RWPE2 (cell line): ENCODE data around the gene LPCAT1.

Experiments used
- ATAC-seq: fragments of 200-7000 bp; cut with Tn5 transposase; 3 replicates; pipeline ENCODE4 v1.9.1; 2021; ENCODE audit warnings: low read depth
- DNase-seq: peaks from one replicate; pipeline ENCODE4 v3.0.0-alpha.2; 2020; ENCODE audit warnings: low spot score
- H3K27ac ChIP-seq: fragments of 450-650 bp; 2 replicates; pipeline ENCODE4 v1.5.1; 2017; ENCODE audit warnings: mild to moderate bottlenecking; ENCODE audit not compliant: poor library complexity, severe bottlenecking
- H3K27me3 ChIP-seq: fragments of 250-450 bp; sonication (Bioruptor Pico); 2 replicates; pipeline ENCODE4 v1.5.1; 2021; ENCODE audit warnings: mild to moderate bottlenecking, moderate library complexity; ENCODE audit not compliant: insufficient read depth, poor library complexity, severe bottlenecking
- H3K36me3 ChIP-seq: fragments of 250-450 bp; sonication (Bioruptor Pico); 2 replicates; pipeline ENCODE4 v1.5.1; 2020; ENCODE audit warnings: low read depth, mild to moderate bottlenecking, moderate library complexity
- H3K4me1 ChIP-seq: fragments of 250-450 bp; sonication (Bioruptor Pico); 2 replicates; pipeline ENCODE4 v1.5.1; 2021; ENCODE audit warnings: mild to moderate bottlenecking, moderate library complexity; ENCODE audit not compliant: insufficient read depth, poor library complexity, severe bottlenecking
- H3K4me3 ChIP-seq: fragments of 250-450 bp; sonication (Bioruptor Pico); 2 replicates; pipeline ENCODE4 v1.5.1; 2021; ENCODE audit warnings: mild to moderate bottlenecking, moderate library complexity; ENCODE audit not compliant: severe bottlenecking
- H3K9me3 ChIP-seq: fragments of 250-450 bp; sonication (Bioruptor Pico); 2 replicates; pipeline ENCODE4 v1.5.1; 2021; ENCODE audit warnings: mild to moderate bottlenecking, moderate library complexity; ENCODE audit not compliant: severe bottlenecking
- CTCF ChIP-seq: fragments of 450-650 bp; IDR thresholded peaks from one replicate; pipeline ENCODE4 v1.5.1; 2017; ENCODE audit warnings: mild to moderate bottlenecking, moderate library complexity; ENCODE audit not compliant: poor library complexity, severe bottlenecking

The LPCAT1 gene

GRCh38 chr5:1538741-1539392 lies 15.1 kb upstream of the LPCAT1 start:
- Histone ChIP-seq H3K27ac (no peak overlapping the region), H3K36me3 (no peaks in the 10 kb centered on the region), H3K4me3 (no peak overlapping the region), H3K9me3 (no peaks in the 10 kb centered on the region), H3K27me3 (no peaks in the 10 kb centered on the region), H3K4me1 (peaks cover 11% of the 10 kb centered on the region)
- TF ChIP-seq CTCF: no peak
- peak; percentile 44 for DNase-seq
- ATAC-seq: no peak

- no peaks in the 10 kb centered on the region for H3K9me3 ChIP-seq
- H3K4me3 ChIP-seq: no peak overlapping the region
- no peaks in the 10 kb centered on the region for H3K36me3 ChIP-seq
- ATAC-seq (no peak), DNase-seq (peak; percentile 59)
- no peaks in the 10 kb centered on the region for H3K27me3 ChIP-seq
- H3K27ac ChIP-seq: no peak overlapping the region
- peaks cover 8% of the 10 kb centered on the region for H3K4me1 ChIP-seq
- TF ChIP-seq CTCF: no peak
Observed at GRCh38 chr5:1538276-1538675, 14.5 kb upstream of the LPCAT1 start.

GRCh38 chr5:1537603-1538154 lies 13.9 kb upstream of the LPCAT1 start:
- no peak for ATAC-seq
- TF ChIP-seq CTCF: no peak
- H3K27me3 ChIP-seq: no peaks in the 10 kb centered on the region
- peak; percentile 42 for DNase-seq
- no peak overlapping the region for H3K27ac ChIP-seq
- H3K4me3 ChIP-seq: no peak overlapping the region
- H3K9me3 ChIP-seq: no peaks in the 10 kb centered on the region
- peaks cover 6% of the 10 kb centered on the region for H3K4me1 ChIP-seq
- no peaks in the 10 kb centered on the region for H3K36me3 ChIP-seq

- no peak overlapping the region for H3K27ac ChIP-seq
- no peak for TF ChIP-seq CTCF
- no peaks in the 10 kb centered on the region for H3K27me3 ChIP-seq
- H3K4me1 ChIP-seq: peaks cover 1% of the 10 kb centered on the region
- no peaks in the 10 kb centered on the region for H3K9me3 ChIP-seq
- H3K4me3 ChIP-seq: peak overlapping the region; percentile 3
- DNase-seq (no peak), ATAC-seq (no peak)
- no peaks in the 10 kb centered on the region for H3K36me3 ChIP-seq
Observed at GRCh38 chr5:1536871-1537602, 13.3 kb upstream of the LPCAT1 start.

GRCh38 chr5:1536322-1536845 lies 12.6 kb upstream of the LPCAT1 start:
- Histone ChIP-seq H3K27me3 (no peaks in the 10 kb centered on the region), H3K27ac (no peak overlapping the region), H3K4me3 (peak overlapping the region; percentile 3), H3K36me3 (no peaks in the 10 kb centered on the region), H3K4me1 (no peaks in the 10 kb centered on the region), H3K9me3 (no peaks in the 10 kb centered on the region)
- ATAC-seq (peak; percentile 86), DNase-seq (peak; percentile 29)
- no peak for TF ChIP-seq CTCF
